ENCODE measurements around the gene TMEM121.

DNA sequence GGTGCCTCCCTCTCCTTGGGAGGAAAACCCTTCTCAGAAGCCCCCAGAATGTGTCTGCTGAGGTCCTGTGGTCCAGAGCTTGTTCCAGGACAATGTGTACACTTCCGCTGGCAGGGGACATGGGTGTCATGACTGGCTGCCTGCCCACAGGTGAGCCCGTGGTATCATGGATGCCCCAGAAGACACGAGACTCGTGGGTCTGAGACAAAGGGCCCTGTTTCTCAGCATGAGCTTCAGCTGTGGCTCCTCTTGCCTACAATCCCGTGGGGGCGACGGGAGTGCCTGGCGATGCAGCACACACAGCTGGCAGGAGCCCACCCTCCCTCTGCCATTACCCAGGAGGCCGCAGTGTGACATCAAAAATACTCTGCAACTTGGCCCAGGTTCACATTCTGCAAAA is 7.0 kb downstream of the TMEM121 start:
- TF ChIP-seq, protein P1, sequence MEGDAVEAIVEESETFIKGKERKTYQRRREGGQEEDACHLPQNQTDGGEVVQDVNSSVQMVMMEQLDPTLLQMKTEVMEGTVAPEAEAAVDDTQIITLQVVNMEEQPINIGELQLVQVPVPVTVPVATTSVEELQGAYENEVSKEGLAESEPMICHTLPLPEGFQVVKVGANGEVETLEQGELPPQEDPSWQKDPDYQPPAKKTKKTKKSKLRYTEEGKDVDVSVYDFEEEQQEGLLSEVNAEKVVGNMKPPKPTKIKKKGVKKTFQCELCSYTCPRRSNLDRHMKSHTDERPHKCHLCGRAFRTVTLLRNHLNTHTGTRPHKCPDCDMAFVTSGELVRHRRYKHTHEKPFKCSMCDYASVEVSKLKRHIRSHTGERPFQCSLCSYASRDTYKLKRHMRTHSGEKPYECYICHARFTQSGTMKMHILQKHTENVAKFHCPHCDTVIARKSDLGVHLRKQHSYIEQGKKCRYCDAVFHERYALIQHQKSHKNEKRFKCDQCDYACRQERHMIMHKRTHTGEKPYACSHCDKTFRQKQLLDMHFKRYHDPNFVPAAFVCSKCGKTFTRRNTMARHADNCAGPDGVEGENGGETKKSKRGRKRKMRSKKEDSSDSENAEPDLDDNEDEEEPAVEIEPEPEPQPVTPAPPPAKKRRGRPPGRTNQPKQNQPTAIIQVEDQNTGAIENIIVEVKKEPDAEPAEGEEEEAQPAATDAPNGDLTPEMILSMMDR (IDR thresholded peaks at IDR 0.05; ENCODE audit: low read depth, low read length, poor library complexity, severe bottlenecking): no peak
- TF ChIP-seq EZH2phosphoT487 (IDR thresholded peaks at IDR 0.05; ENCODE audit: borderline replicate concordance, low read length): no peak
